Suprapubic skin (tissue), 4 donors: ENCODE results near the gene VAV2. TPM values are rescaled to one million over a fixed set of nuclear protein-coding genes. Genes with fewer than 3 reads are reported as not detected.

Experiments used
- DNase-seq, 2 donors: peaks; one replicate each; pipeline ENCODE4 v3.0.0-alpha.2; 2019; ENCODE audit warnings: low spot score in 2 of 2
- H3K27ac ChIP-seq: fragments of 200-600 bp; sonication (generic); one replicate; pipeline ENCODE4 v1.5.1; 2019
- H3K27me3 ChIP-seq: fragments of 200-600 bp; sonication (generic); one replicate; pipeline ENCODE4 v1.5.1; 2019
- H3K36me3 ChIP-seq: fragments of 200-600 bp; sonication (generic); one replicate; pipeline ENCODE4 v1.5.1; 2019
- H3K4me1 ChIP-seq: fragments of 200-600 bp; sonication (generic); one replicate; pipeline ENCODE4 v1.5.1; 2019
- H3K4me3 ChIP-seq: fragments of 200-600 bp; sonication (generic); one replicate; pipeline ENCODE4 v1.5.1; 2019; ENCODE audit warnings: mild to moderate bottlenecking
- H3K9me3 ChIP-seq: fragments of 200-600 bp; sonication (generic); one replicate; pipeline ENCODE4 v1.5.1; 2019
- EP300 ChIP-seq: sonication (generic); formaldehyde crosslinking; IDR thresholded peaks from one replicate; pipeline ENCODE4 v1.6.1; 2017; ENCODE audit warnings: antibody characterized with exemption
- POLR2A ChIP-seq, 2 donors: fragments of 450-650 bp; IDR thresholded peaks; one replicate each; pipeline ENCODE4 v1.6.1; 2017; ENCODE audit warnings: antibody characterized with exemption in 2 of 2, mild to moderate bottlenecking in 2 of 2, moderate library complexity in 2 of 2
- POLR2AphosphoS5 ChIP-seq, 3 donors: sonication (generic); formaldehyde crosslinking; IDR thresholded peaks; one replicate each; pipeline ENCODE4 v1.6.1; 2017; ENCODE audit warnings: antibody characterized with exemption in 3 of 3
- WGBS: methylation state at CpG from one replicate; pipeline ENCODE4 v1.1.5; 2018; 5-methylcytosine and 5-hydroxymethylcytosine counted together
- total RNA-seq, 4 donors: library from RNA; depleted of rRNA; stranded (reverse); fragments of >200 nt; gene quantifications; one replicate each; pipeline ENCODE4 v1.1.0, GENCODE V29; 2016
- TF ChIP-seq, protein P1 (sequence below), 2 donors: fragments of 200-600 bp in 1 of 2; fragments of 450-650 bp in 1 of 2; sonication (generic) in 1 of 2; IDR thresholded peaks; one replicate each; pipeline ENCODE4 v1.5.1; 2016 to 2019; ENCODE audit warnings: antibody characterized with exemption in 2 of 2, mild to moderate bottlenecking in 1 of 2, moderate library complexity in 1 of 2

VAV2 gene
- total RNA-seq, 4 donors from 2014 or later, result 5.2 to 10.3 (median 6.4) TPM

DNA sequence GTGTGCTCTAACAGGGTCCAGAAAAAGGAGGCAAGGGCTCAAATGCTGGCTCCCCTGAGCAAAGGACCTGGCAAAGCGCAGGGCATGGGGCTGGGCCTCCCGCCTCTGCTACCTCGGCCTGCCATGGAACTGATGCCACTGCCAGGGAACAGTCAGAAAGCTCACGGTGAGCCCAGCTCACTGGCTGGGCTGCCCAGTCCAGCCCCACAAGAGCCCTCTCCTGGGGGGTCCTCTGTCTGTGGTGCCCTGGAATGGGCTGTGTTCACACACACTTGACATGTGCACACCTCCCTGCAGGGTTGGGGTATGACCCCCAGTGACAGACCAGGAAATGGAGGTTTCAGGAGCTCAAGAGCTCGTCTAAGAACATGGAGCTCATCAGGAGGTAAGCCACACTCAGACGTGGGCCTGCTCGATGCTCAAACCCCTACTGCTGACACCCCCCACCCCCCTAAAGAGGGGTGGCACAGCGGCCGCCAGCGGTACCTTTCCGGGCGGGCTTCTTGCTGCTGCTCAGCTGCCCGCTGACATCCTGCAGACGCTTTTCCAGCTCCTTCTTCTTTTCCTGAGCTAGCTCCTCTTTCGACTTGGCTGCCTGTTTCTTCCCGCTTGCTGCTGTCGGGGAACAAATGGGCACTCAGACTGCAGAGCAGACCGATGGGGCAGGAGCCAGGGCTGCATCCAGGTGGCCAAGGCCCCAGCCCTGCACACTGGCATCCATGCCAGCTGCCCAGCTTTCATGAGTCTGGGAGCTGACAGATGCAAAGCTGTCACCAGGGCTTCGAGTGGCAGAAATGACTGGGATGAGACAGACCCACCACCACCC is 42.3 kb upstream of the VAV2 start:
- H3K9me3 ChIP-seq, result no peaks in the 10 kb centered on the region
- no peaks in the 10 kb centered on the region for H3K27me3 ChIP-seq
- DNase-seq, result peak in 1 of 2 donors; percentile 28
- WGBS, result 91% methylated on average over 19 of the region's 19 CpGs
- H3K4me1 ChIP-seq, result no peaks in the 10 kb centered on the region
- H3K36me3 ChIP-seq, result peaks cover 83% of the 10 kb centered on the region
- no peak overlapping the region for H3K27ac ChIP-seq
- no peak overlapping the region for H3K4me3 ChIP-seq
- TF ChIP-seq POLR2A (IDR thresholded peaks at IDR 0.05) (no peak), EP300 (no peak), POLR2AphosphoS5 (IDR thresholded peaks at IDR 0.05) (no peak)
- TF ChIP-seq, protein P1, sequence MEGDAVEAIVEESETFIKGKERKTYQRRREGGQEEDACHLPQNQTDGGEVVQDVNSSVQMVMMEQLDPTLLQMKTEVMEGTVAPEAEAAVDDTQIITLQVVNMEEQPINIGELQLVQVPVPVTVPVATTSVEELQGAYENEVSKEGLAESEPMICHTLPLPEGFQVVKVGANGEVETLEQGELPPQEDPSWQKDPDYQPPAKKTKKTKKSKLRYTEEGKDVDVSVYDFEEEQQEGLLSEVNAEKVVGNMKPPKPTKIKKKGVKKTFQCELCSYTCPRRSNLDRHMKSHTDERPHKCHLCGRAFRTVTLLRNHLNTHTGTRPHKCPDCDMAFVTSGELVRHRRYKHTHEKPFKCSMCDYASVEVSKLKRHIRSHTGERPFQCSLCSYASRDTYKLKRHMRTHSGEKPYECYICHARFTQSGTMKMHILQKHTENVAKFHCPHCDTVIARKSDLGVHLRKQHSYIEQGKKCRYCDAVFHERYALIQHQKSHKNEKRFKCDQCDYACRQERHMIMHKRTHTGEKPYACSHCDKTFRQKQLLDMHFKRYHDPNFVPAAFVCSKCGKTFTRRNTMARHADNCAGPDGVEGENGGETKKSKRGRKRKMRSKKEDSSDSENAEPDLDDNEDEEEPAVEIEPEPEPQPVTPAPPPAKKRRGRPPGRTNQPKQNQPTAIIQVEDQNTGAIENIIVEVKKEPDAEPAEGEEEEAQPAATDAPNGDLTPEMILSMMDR (IDR thresholded peaks at IDR 0.05), result no peak

DNA sequence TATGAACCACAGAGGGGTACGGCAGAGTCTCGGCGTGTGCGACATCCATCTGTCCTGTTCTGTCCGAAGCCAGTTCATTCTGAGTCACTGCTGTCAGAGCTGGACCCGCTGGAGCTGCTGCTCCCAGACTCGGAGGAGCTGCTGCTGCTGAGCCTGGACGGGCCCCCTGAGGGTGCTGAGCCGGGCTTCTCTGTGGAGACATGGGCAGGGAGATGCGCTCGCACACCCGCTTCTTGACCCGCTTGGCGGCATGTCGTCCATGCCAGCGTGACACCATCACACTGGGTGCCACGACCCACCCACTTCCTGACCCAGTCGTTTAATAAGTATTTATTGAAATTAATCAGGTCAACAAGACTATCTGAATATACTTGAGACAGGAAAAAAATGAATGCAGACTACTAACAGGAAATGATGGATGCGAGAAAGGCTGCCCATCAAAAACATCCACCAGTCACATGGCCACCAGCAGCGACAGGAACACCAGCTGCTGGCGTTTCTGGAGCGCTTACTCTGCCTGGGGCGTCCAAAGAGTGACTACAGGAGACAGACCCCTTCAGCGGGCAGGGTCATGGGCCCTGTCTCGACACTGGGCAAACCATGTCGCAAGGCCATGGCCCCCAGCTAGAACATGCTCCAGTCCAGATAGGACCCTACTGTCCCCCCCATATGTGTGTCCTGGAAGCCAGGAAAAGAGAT is 41.5 kb upstream of the VAV2 start:
- Histone ChIP-seq H3K4me3 (no peak overlapping the region), H3K27me3 (no peaks in the 10 kb centered on the region), H3K36me3 (peaks cover 76% of the 10 kb centered on the region), H3K27ac (no peak overlapping the region), H3K9me3 (no peaks in the 10 kb centered on the region), H3K4me1 (no peaks in the 10 kb centered on the region)
- DNase-seq, result peak in 1 of 2 donors; percentile 50
- TF ChIP-seq POLR2A (IDR thresholded peaks at IDR 0.05) (no peak), POLR2AphosphoS5 (IDR thresholded peaks at IDR 0.05) (no peak), EP300 (no peak)
- TF ChIP-seq, protein P1 (IDR thresholded peaks at IDR 0.05), result no peak
- WGBS, result 92% methylated on average over 23 of the region's 26 CpGs

DNA sequence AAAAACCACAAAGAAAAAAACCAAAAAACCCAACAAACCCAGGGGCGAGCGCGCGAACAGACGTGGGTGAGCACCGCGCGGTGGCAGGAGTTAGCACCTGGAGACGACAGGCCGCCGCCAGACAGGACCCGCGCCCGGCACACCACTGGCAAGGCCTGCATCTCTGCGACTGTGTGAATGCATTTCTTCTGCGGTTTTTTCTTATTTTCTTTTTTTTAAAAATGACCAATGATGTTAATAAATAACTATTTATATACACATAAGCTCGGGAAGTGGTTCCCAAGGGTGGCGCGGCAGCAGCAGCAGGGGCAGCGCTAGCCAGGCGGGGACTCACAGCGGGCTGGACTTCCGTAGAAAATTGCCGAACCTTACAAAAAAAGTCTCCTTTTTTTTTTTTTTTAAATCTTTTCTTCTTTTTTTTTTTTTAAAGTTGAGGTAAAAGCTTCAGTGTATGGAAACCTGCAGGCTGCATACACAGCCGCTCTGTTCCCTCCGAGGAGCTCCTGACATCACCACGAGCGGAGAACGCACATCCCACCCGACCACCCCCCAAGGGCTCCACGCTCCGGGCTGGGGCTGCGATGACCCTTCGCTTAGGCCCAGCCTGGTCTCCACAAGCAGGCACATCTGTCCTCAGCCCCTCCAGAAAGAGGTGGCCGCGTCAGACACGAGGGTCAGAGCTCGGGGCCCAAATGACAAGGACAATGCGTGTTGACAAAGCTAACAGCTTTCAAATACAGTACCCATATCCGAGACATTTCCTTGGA is 40.5 kb upstream of the VAV2 start:
- WGBS, result 94% methylated on average over 40 of the region's 40 CpGs
- peak in 1 of 2 donors; percentile 46 for DNase-seq
- Histone ChIP-seq H3K4me3 (no peak overlapping the region), H3K27ac (no peak overlapping the region), H3K27me3 (no peaks in the 10 kb centered on the region), H3K4me1 (no peaks in the 10 kb centered on the region), H3K9me3 (no peaks in the 10 kb centered on the region), H3K36me3 (peaks cover 67% of the 10 kb centered on the region)
- no peak for TF ChIP-seq EP300
- TF ChIP-seq POLR2A (IDR thresholded peaks at IDR 0.05), result no peak
- TF ChIP-seq, protein P1 (IDR thresholded peaks at IDR 0.05), result no peak
- TF ChIP-seq POLR2AphosphoS5 (IDR thresholded peaks at IDR 0.05), result no peak

DNA sequence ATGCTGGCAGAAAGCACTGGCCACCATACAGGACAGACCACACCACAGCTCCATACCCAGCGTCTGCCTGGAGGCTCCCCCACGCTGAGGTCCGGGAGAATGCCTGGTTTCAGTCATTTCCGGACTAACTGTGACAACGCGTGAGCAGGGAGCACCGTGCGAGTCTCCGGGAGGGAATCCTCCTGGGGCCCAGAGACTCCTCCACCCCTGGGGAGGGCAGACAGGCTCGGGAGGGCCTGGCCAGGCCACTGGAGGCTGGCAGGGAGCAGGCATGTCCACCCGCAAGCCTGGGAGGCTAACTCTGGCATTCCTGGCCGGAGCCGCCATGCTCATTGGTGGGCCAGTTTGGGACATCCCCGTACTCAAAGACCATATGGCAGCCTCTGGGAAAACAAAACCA is 39.7 kb upstream of the VAV2 start:
- 91% methylated on average over 8 of the region's 14 CpGs for WGBS
- no peaks in the 10 kb centered on the region for H3K9me3 ChIP-seq
- no peak overlapping the region for H3K4me3 ChIP-seq
- peaks cover 61% of the 10 kb centered on the region for H3K36me3 ChIP-seq
- DNase-seq, result peak in 1 of 2 donors; percentile 35
- no peaks in the 10 kb centered on the region for H3K27me3 ChIP-seq
- no peak for TF ChIP-seq POLR2AphosphoS5 (IDR thresholded peaks at IDR 0.05)
- no peak overlapping the region for H3K27ac ChIP-seq
- no peaks in the 10 kb centered on the region for H3K4me1 ChIP-seq

DNA sequence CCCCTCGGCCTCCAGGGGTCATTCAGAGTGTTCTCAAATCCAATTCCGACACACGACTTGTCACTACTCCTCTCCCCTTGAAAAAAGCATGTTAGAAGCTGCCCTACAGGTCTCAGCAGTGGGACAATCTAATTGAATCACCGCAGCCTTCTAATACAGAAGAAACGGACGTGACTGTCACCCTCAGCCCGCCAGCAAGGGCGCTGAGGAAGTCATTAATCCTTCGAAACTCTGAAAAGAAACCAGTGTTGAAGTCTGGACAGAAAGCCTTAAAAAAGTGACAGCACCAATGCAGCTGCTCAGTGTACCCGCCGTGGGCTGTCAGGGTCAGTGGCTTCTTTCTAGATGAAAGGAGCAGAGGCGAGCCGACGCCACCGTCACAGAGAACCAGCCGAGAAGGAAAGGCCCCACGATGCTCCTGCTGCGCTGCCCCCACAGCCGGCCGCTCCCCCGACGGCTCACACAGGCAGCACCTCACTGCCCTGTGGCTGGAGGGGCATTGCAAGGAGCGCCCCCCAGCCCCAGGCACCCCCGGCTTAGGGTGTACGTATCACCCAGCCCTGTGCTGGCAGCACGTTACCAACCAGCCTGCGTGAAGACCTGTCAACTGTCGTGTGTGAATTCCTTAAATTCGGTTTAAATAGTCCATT is 38.8 kb upstream of the VAV2 start:
- no peaks in the 10 kb centered on the region for H3K9me3 ChIP-seq
- H3K4me1 ChIP-seq, result peaks cover 4% of the 10 kb centered on the region
- DNase-seq, result no peak
- no peak overlapping the region for H3K27ac ChIP-seq
- H3K36me3 ChIP-seq, result peaks cover 52% of the 10 kb centered on the region
- H3K27me3 ChIP-seq, result no peaks in the 10 kb centered on the region
- TF ChIP-seq POLR2AphosphoS5 (IDR thresholded peaks at IDR 0.05) (no peak), EP300 (no peak), POLR2A (IDR thresholded peaks at IDR 0.05) (no peak)
- TF ChIP-seq, protein P1 (IDR thresholded peaks at IDR 0.05), result no peak
- WGBS, result 90% methylated on average over 17 of the region's 29 CpGs
- no peak overlapping the region for H3K4me3 ChIP-seq
